ENCODE data around the gene RAI14.

Gene RAI14

GRCh38 chr5:34731435-34732232, 75.5 kb downstream of the RAI14 start:
- no peak overlapping the region for H3K4me2 ChIP-seq (ENCODE audit: low read length, poor library complexity, severe bottlenecking)
- H3K9ac ChIP-seq (ENCODE audit: low read length) = no peak overlapping the region
- H3K4me1 ChIP-seq (ENCODE audit: control insufficient read depth, insufficient read depth, low read depth, low read length) = peaks cover 17% of the 10 kb centered on the region
- no peak overlapping the region for H2AFZ ChIP-seq (ENCODE audit: low read depth, low read length)
- no peaks in the 10 kb centered on the region for H3K9me3 ChIP-seq (ENCODE audit: control insufficient read depth, low read length)
- peak overlapping the region; percentile 76 for H3K27ac ChIP-seq (ENCODE audit: low read length, poor library complexity, severe bottlenecking)
- peaks cover 8% of the 10 kb centered on the region for H3K79me1 ChIP-seq (replicated peaks; ENCODE audit: low read length, poor library complexity, severe bottlenecking)
- H2BK5ac ChIP-seq (ENCODE audit: low read depth, low read length, poor library complexity, severe bottlenecking) = no peak overlapping the region
- H3K18ac ChIP-seq (ENCODE audit: low read depth in 1 of 2, low read length in 2 of 2) = peak overlapping the region in 1 of 2 experiments; percentile 16
- no peak overlapping the region for H2BK12ac ChIP-seq (ENCODE audit: low read length in 2 of 2)
- no peak for DNase-seq
- H4K8ac ChIP-seq (ENCODE audit: low read length) = no peak overlapping the region
- no peak overlapping the region for H3K4me3 ChIP-seq (ENCODE audit: insufficient read depth in 1 of 2, low read depth in 1 of 2, low read length in 2 of 2)
- no peaks in the 10 kb centered on the region for H3K27me3 ChIP-seq (ENCODE audit: control insufficient read depth in 1 of 2, insufficient read depth in 1 of 2, low read length in 2 of 2)
- no peak overlapping the region for H4K91ac ChIP-seq (ENCODE audit: low read length)
- no peak overlapping the region for H3K4ac ChIP-seq (ENCODE audit: low read depth in 1 of 2, low read length in 2 of 2)
- 61% methylated on average over 6 of the region's 6 CpGs for WGBS
- H3K36me3 ChIP-seq (ENCODE audit: control insufficient read depth in 1 of 2, insufficient read depth in 2 of 2, low read depth in 1 of 2, low read length in 2 of 2) = peaks cover 16 to 23% of the 10 kb centered on the region in 2 experiments
- peak overlapping the region; percentile 93 for H2AK5ac ChIP-seq (ENCODE audit: low read length, severe bottlenecking)
- H3K23ac ChIP-seq (ENCODE audit: low read length in 2 of 2) = no peak overlapping the region
- no peak overlapping the region for H3K14ac ChIP-seq (ENCODE audit: low read length in 2 of 2)
- no peak overlapping the region for H2BK15ac ChIP-seq (ENCODE audit: low read depth, poor library complexity, severe bottlenecking)
- H2BK120ac ChIP-seq (ENCODE audit: low read depth, low read length) = no peak overlapping the region

DNA sequence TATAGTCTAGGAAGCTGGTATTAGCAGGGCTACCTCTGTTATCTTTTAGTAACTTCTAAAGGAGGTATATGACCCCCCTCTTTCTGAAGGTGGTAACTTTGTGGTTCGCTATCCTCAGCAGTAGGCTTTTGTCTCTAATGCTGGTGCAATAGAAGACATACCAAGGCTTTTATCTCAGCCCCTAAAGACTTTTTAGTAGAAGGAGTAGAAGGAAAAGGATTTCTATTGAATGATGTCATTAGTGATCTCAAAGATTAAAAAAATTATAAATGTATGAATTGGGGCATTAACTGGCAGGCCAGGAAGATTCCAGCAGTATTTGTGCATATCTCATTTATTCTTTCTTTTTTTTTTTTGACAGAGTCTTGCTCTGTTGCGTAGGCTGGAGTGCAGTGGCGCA, 78.2 kb downstream of the RAI14 start:
- Histone ChIP-seq H3K79me1 (replicated peaks; ENCODE audit: low read length, poor library complexity, severe bottlenecking) (peaks cover 5% of the 10 kb centered on the region), H4K91ac (ENCODE audit: low read length) (no peak overlapping the region), H2BK12ac (ENCODE audit: low read length in 2 of 2) (no peak overlapping the region), H3K4me2 (ENCODE audit: low read length, poor library complexity, severe bottlenecking) (no peak overlapping the region), H2AFZ (ENCODE audit: low read depth, low read length) (no peak overlapping the region), H3K4me1 (ENCODE audit: control insufficient read depth, insufficient read depth, low read depth, low read length) (peaks cover 21% of the 10 kb centered on the region), H3K9ac (ENCODE audit: low read length) (no peak overlapping the region), H4K8ac (ENCODE audit: low read length) (no peak overlapping the region), H3K23ac (ENCODE audit: low read length in 2 of 2) (no peak overlapping the region), H3K27me3 (ENCODE audit: control insufficient read depth in 1 of 2, insufficient read depth in 1 of 2, low read length in 2 of 2) (no peaks in the 10 kb centered on the region), H2BK5ac (ENCODE audit: low read depth, low read length, poor library complexity, severe bottlenecking) (no peak overlapping the region), H3K27ac (ENCODE audit: low read length, poor library complexity, severe bottlenecking) (no peak overlapping the region), H2BK120ac (ENCODE audit: low read depth, low read length) (no peak overlapping the region), H2AK5ac (ENCODE audit: low read length, severe bottlenecking) (no peak overlapping the region), H3K36me3 (ENCODE audit: control insufficient read depth in 1 of 2, insufficient read depth in 2 of 2, low read depth in 1 of 2, low read length in 2 of 2) (peaks cover 12 to 38% of the 10 kb centered on the region in 2 experiments), H3K14ac (ENCODE audit: low read length in 2 of 2) (no peak overlapping the region), H3K9me3 (ENCODE audit: control insufficient read depth, low read length) (no peaks in the 10 kb centered on the region), H3K18ac (ENCODE audit: low read depth in 1 of 2, low read length in 2 of 2) (no peak overlapping the region), H3K4ac (ENCODE audit: low read depth in 1 of 2, low read length in 2 of 2) (no peak overlapping the region), H3K4me3 (ENCODE audit: insufficient read depth in 1 of 2, low read depth in 1 of 2, low read length in 2 of 2) (no peak overlapping the region), H2BK15ac (ENCODE audit: low read depth, poor library complexity, severe bottlenecking) (no peak overlapping the region)
- 100% methylated on average over 3 of the region's 3 CpGs for WGBS
- DNase-seq = no peak

DNA sequence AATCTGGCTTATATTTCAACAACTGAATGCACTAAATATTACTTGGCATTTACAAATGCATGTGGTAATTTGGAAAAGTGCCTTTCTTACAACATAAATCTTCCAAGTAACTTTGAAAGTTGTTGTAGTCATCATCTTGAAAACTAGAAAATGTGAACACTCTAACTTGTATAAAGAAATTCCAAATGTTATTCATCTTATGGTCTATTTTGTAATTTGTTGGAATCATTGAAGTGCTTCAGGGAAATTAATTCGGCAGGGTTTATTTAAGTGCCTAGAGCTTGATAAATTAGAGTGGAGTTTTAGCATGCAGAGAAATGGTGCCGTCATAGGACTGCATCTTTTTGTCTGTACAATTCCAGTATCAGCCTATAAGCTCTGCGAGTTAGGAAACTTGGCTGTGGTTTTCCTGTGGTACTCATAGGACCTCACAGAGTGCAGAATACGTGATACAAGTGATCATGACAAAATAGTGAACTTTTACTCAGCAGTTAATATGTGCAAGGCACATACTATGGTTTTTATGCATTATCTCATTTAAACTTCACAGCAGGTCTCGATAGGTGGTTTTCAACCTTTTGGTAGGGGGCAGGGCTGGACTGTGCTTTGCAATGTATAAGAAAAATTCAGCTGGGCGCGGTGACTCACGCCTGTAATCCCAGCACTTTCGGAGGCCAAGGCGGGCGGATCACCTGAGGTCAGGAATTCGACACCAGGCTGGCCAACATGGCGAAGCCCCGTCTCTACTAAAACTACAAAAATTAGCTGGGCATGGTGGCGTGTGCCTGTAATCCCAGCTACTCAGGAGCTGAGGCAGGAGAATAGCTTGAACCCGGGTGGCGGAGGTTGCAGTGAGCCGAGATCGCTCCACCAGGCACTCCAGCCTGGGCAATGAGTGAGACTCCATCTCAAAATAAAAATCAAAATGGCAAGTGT, 79.6 kb downstream of the RAI14 start:
- H3K18ac ChIP-seq (ENCODE audit: low read depth in 1 of 2, low read length in 2 of 2) = peak overlapping the region; percentile 24 to 31
- WGBS = 95% methylated on average over 17 of the region's 19 CpGs

More for the DNA sequence above, 79.6 kb downstream of the RAI14 start:
- DNase-seq = peak; percentile 71
- Histone ChIP-seq H3K23ac (ENCODE audit: low read length in 2 of 2) (no peak overlapping the region), H3K27me3 (ENCODE audit: control insufficient read depth in 1 of 2, insufficient read depth in 1 of 2, low read length in 2 of 2) (no peaks in the 10 kb centered on the region), H3K4me2 (ENCODE audit: low read length, poor library complexity, severe bottlenecking) (no peak overlapping the region), H3K79me1 (replicated peaks; ENCODE audit: low read length, poor library complexity, severe bottlenecking) (peaks cover 5% of the 10 kb centered on the region), H2AK5ac (ENCODE audit: low read length, severe bottlenecking) (peak overlapping the region; percentile 92), H3K27ac (ENCODE audit: low read length, poor library complexity, severe bottlenecking) (peak overlapping the region; percentile 86), H4K91ac (ENCODE audit: low read length) (no peak overlapping the region), H2BK15ac (ENCODE audit: low read depth, poor library complexity, severe bottlenecking) (no peak overlapping the region), H2BK5ac (ENCODE audit: low read depth, low read length, poor library complexity, severe bottlenecking) (no peak overlapping the region), H3K4me1 (ENCODE audit: control insufficient read depth, insufficient read depth, low read depth, low read length) (peaks cover 21% of the 10 kb centered on the region), H4K8ac (ENCODE audit: low read length) (no peak overlapping the region), H2AFZ (ENCODE audit: low read depth, low read length) (no peak overlapping the region), H2BK120ac (ENCODE audit: low read depth, low read length) (no peak overlapping the region), H3K14ac (ENCODE audit: low read length in 2 of 2) (no peak overlapping the region), H3K4me3 (ENCODE audit: insufficient read depth in 1 of 2, low read depth in 1 of 2, low read length in 2 of 2) (no peak overlapping the region), H2BK12ac (ENCODE audit: low read length in 2 of 2) (peak overlapping the region in 1 of 2 experiments; percentile 31), H3K36me3 (ENCODE audit: control insufficient read depth in 1 of 2, insufficient read depth in 2 of 2, low read depth in 1 of 2, low read length in 2 of 2) (peaks cover 12 to 40% of the 10 kb centered on the region in 2 experiments), H3K9ac (ENCODE audit: low read length) (peak overlapping the region; percentile 13), H3K9me3 (ENCODE audit: control insufficient read depth, low read length) (no peaks in the 10 kb centered on the region), H3K4ac (ENCODE audit: low read depth in 1 of 2, low read length in 2 of 2) (no peak overlapping the region)
